Thymus (tissue), 11 donors: ENCODE data around the gene GNPTAB. TPM values are rescaled to one million over a fixed set of nuclear protein-coding genes. Genes with fewer than 3 reads are reported as not detected.

ENCODE experiments used
- DNase-seq, 9 donors: peaks; one replicate each; pipeline ENCODE4 v3.0.0-alpha.2; 2013; ENCODE audit warnings: low spot score in 9 of 9, low read depth in 6 of 9, missing footprints in 1 of 9
- H3K27ac ChIP-seq, 2 donors: one replicate each; pipeline ENCODE4 v1.5.1; 2013; ENCODE audit warnings: control low read depth in 1 of 2, low read depth in 1 of 2, low read length in 1 of 2, mild to moderate bottlenecking in 1 of 2, moderate library complexity in 1 of 2
- H3K27me3 ChIP-seq, 2 donors: one replicate each; pipeline ENCODE4 v1.5.1; 2013; ENCODE audit warnings: low read length in 1 of 2; ENCODE audit not compliant: control insufficient read depth in 2 of 2, insufficient read depth in 1 of 2
- H3K36me3 ChIP-seq, 2 donors: one replicate each; pipeline ENCODE4 v1.5.1; 2013; ENCODE audit warnings: low read length in 1 of 2, mild to moderate bottlenecking in 1 of 2, moderate library complexity in 1 of 2; ENCODE audit not compliant: control insufficient read depth in 2 of 2, insufficient read depth in 2 of 2
- H3K4me1 ChIP-seq, 2 donors: one replicate each; pipeline ENCODE4 v1.5.1; 2013; ENCODE audit warnings: low read length in 2 of 2; ENCODE audit not compliant: control insufficient read depth in 2 of 2, insufficient read depth in 2 of 2
- H3K4me3 ChIP-seq, 2 donors: one replicate each; pipeline ENCODE4 v1.5.1; 2013; ENCODE audit warnings: low read length in 2 of 2, control low read depth in 1 of 2, mild to moderate bottlenecking in 1 of 2
- H3K9me3 ChIP-seq, 2 donors: one replicate each; pipeline ENCODE4 v1.5.1; 2013; ENCODE audit warnings: low read length in 1 of 2, mild to moderate bottlenecking in 1 of 2; ENCODE audit not compliant: control insufficient read depth in 2 of 2, insufficient read depth in 1 of 2
- WGBS: extraction: QIAGEN DNeasy Blood & Tissue Kit; methylation state at CpG from one replicate; pipeline ENCODE4 v1.1.7; 2013; 5-methylcytosine and 5-hydroxymethylcytosine counted together
- polyA plus RNA-seq: library from polyadenylated mRNA; stranded (reverse); fragments of 200-250 nt; gene quantifications from one replicate; pipeline ENCODE4 v1.2.3, GENCODE V29; 2013
- total RNA-seq: library from RNA; stranded (reverse); fragments of 120-200 nt; gene quantifications from one replicate; pipeline ENCODE4 v1.2.4, GENCODE V29; 2013
- donor health status: healthy.

GNPTAB gene
- total and polyA plus RNA-seq, 2 donors = 20.6 to 44.8 TPM

DNA sequence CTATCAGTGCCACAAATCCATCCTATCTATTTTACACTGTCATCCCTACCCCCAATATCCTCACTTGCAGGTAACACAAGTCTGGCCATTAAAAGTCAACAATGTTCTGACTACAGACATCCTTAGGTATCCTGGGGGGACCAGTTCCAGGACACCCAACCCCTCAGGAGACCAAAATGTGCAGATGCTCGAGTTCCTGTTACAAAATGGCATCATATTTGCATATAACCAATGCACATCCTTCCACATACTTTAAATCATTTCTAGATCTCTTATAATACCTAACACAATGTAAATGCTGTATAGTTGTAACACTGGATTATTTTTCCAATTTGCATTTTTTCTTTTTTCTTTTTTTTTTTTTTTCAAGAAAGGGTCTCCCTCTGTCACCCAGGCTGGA is 98.4 kb downstream of the GNPTAB start:
- H3K9me3 ChIP-seq = no peaks in the 10 kb centered on the region
- H3K4me3 ChIP-seq = no peak overlapping the region
- H3K27me3 ChIP-seq = no peaks in the 10 kb centered on the region
- DNase-seq = no peak
- H3K27ac ChIP-seq = no peak overlapping the region
- no peaks in the 10 kb centered on the region for H3K4me1 ChIP-seq
- WGBS = 96% methylated on average over 1 of the region's 1 CpG
- H3K36me3 ChIP-seq = no peaks in the 10 kb centered on the region

DNA sequence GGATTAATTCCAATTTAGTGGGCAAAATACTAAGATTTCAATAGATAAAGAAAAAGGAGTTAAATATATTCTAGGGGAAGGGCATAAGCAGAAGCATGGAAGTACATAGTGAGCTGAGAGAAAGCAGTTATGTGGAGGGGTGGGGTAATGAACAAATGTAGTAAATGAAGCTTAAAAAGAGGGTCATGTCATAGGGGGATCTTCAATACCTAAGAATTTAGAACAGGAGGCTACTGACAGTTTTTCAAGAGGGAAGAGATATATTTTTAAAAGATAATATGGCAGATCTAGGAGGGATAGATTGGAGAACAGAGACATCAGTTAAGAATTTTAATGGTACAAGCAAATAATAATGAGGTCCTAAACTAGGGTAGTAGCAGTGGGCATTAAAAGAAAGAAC is 100.9 kb downstream of the GNPTAB start:
- Histone ChIP-seq H3K27ac (no peak overlapping the region), H3K4me1 (no peaks in the 10 kb centered on the region), H3K36me3 (no peaks in the 10 kb centered on the region), H3K4me3 (no peak overlapping the region), H3K9me3 (no peaks in the 10 kb centered on the region), H3K27me3 (no peaks in the 10 kb centered on the region)
- no peak for DNase-seq

DNA sequence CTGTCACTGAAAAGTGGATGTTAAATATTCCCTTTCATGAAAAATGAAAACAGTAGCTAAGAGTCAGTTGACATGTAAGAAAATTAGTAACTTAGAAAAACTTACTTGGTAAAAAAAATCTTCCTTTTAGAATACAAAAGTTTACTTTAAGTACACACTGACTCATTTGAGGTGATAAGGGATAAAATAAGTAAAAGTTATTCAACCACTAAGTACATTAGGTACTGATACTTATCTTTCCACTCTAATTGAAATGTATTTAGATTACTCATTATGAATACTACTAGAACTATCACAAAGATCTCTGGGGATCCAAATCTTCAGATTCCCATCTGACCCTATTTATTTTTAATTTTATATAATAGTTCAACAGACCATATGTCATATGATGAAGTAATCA is 103.7 kb downstream of the GNPTAB start:
- DNase-seq = no peak
- Histone ChIP-seq H3K36me3 (no peaks in the 10 kb centered on the region), H3K4me3 (no peak overlapping the region), H3K27ac (no peak overlapping the region), H3K27me3 (no peaks in the 10 kb centered on the region), H3K9me3 (no peaks in the 10 kb centered on the region), H3K4me1 (no peaks in the 10 kb centered on the region)

GRCh38 chr12:101722392-101722791 is 108.4 kb downstream of the GNPTAB start:
- no peaks in the 10 kb centered on the region for H3K27me3 ChIP-seq
- no peaks in the 10 kb centered on the region for H3K4me1 ChIP-seq
- no peaks in the 10 kb centered on the region for H3K36me3 ChIP-seq
- H3K27ac ChIP-seq = no peak overlapping the region
- no peak for DNase-seq
- WGBS = 98% methylated on average over 4 of the region's 4 CpGs
- no peak overlapping the region for H3K4me3 ChIP-seq
- no peaks in the 10 kb centered on the region for H3K9me3 ChIP-seq

GRCh38 chr12:101720118-101720517 is 110.6 kb downstream of the GNPTAB start:
- DNase-seq = no peak
- Histone ChIP-seq H3K4me3 (no peak overlapping the region), H3K27me3 (no peaks in the 10 kb centered on the region), H3K4me1 (no peaks in the 10 kb centered on the region), H3K9me3 (no peaks in the 10 kb centered on the region), H3K27ac (no peak overlapping the region), H3K36me3 (no peaks in the 10 kb centered on the region)

DNA sequence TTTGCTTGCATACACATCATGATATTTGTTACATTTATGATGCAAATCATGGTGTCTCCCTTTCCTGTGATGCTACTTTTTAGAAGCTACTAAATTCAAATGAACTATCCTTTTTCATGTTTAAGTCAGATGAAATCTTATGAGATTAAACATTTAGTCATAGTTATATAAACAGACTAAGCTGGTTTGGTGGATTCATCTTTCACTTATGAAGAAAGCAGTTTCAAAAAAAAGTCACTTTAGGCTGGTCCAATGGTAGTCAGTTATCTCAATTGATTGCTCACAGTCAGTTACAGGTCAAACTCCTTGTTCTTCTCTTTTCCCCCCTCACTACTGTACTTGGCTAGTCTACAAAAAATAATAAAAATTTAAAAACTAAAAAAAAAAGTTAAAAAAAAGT is 111.2 kb downstream of the GNPTAB start:
- Histone ChIP-seq H3K4me1 (no peaks in the 10 kb centered on the region), H3K27me3 (no peaks in the 10 kb centered on the region), H3K27ac (no peak overlapping the region), H3K36me3 (no peaks in the 10 kb centered on the region), H3K9me3 (no peaks in the 10 kb centered on the region), H3K4me3 (no peak overlapping the region)
- no peak for DNase-seq

- Histone ChIP-seq H3K36me3 (no peaks in the 10 kb centered on the region), H3K4me3 (no peak overlapping the region), H3K27me3 (no peaks in the 10 kb centered on the region), H3K27ac (no peak overlapping the region), H3K9me3 (no peaks in the 10 kb centered on the region), H3K4me1 (no peaks in the 10 kb centered on the region)
- no peak for DNase-seq
- WGBS = 85% methylated on average over 3 of the region's 3 CpGs
Observed at GRCh38 chr12:101714877-101715444, 115.8 kb downstream of the GNPTAB start.

GRCh38 chr12:101713930-101714329 is 116.8 kb downstream of the GNPTAB start:
- DNase-seq = no peak
- Histone ChIP-seq H3K4me3 (no peak overlapping the region), H3K27me3 (no peaks in the 10 kb centered on the region), H3K4me1 (peaks cover 0 to 3% of the 10 kb centered on the region in 2 donors), H3K36me3 (no peaks in the 10 kb centered on the region), H3K9me3 (no peaks in the 10 kb centered on the region), H3K27ac (no peak overlapping the region)
- 99% methylated on average over 2 of the region's 2 CpGs for WGBS

- Histone ChIP-seq H3K9me3 (no peaks in the 10 kb centered on the region), H3K27me3 (no peaks in the 10 kb centered on the region), H3K4me3 (no peak overlapping the region), H3K4me1 (peaks cover 0 to 3% of the 10 kb centered on the region in 2 donors), H3K36me3 (no peaks in the 10 kb centered on the region), H3K27ac (no peak overlapping the region)
- WGBS = 97% methylated on average over 5 of the region's 5 CpGs
- no peak for DNase-seq
Observed at GRCh38 chr12:101713059-101713682, 117.6 kb downstream of the GNPTAB start.
